GM19372 (cell line): ENCODE results near the gene NUP35.

Experiments used
- ATAC-seq: cut with Tn5 transposase; IDR thresholded peaks from one replicate; pipeline ENCODE4 v1.9.1; 2021; ENCODE audit warnings: mild to moderate bottlenecking, low read depth, moderate library complexity; ENCODE audit not compliant: unreplicated experiment

The NUP35 gene

DNA sequence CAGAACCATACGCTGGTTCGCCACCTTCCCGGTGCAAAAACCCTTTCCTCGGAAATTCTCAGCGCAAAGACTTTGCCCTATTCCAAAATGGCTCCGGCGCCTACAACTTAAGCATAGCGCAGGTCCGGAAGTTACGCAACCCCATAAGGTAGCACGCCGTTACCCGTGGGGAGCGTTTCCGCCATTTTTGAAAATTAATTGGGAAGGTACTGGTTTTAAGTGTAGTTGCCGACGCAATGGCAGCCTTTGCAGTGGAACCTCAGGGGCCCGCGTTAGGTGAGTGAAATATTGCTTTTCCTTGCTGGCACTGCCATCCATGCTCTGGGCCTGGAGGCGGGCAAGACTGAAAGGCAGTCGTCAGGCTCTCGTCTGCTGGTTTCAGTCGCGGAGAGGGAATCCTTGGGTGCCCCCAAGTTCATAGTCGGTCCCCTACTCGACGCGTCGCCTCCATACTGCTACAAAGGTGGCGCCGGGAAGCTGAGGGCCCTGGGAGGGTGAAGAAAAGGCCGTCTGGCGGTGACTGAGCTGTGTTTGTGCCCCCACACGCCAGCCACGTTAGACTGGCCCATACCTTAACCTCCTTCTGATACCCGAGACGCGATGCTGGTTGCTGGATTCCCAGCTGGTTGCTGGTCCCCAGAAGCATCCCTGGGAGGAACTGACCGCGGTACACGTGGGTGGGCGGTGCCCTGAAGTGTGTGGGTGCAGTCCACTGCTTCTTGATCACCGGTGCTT, at the start of gene NUP35:
Gene NUP35 (plus strand): TSS at position 222 of the 735 bp plus-strand sequence. CDS start 15 bp downstream, at position 237.
- ATAC-seq = peak; percentile 83

- ATAC-seq = no peak
Measured at GRCh38 chr2:183078163-183078463, 46.1 kb upstream of the NUP35 start.

DNA sequence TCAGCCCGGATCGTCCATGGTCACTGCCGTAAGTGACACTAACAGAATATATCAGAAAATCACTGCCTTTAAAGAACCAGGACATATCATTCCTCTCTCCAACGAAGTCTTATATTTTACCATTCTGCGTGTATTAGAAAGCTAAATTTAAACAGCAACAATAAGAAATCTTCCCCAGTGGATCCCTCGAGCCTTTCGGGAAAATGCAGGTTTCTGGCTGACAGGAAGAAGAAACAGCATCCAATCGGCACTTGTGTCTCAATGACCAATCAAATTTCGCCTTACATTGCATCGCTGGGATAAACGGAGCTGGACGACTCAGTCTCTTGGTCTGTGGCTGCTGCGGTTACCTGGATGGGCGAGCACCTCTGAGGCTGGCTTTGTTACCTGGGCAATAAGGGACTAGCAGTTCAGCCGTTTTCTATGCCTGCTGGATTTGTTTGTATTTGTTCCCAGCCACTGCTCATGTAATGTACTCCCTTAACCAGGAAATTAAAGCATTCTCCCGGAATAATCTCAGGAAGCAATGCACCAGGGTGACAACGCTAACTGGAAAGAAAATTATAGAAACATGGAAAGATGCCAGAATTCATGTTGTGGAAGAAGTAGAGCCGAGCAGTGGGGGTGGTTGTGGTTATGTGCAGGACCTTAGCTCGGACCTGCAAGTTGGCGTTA, 45.6 kb upstream of the NUP35 start, which contains the start of gene DUSP19:
Gene DUSP19 (plus strand): TSS at position 284 of the 675 bp plus-strand sequence. CDS start 187 bp downstream, at position 471.
- ATAC-seq = peak; percentile 90

DNA sequence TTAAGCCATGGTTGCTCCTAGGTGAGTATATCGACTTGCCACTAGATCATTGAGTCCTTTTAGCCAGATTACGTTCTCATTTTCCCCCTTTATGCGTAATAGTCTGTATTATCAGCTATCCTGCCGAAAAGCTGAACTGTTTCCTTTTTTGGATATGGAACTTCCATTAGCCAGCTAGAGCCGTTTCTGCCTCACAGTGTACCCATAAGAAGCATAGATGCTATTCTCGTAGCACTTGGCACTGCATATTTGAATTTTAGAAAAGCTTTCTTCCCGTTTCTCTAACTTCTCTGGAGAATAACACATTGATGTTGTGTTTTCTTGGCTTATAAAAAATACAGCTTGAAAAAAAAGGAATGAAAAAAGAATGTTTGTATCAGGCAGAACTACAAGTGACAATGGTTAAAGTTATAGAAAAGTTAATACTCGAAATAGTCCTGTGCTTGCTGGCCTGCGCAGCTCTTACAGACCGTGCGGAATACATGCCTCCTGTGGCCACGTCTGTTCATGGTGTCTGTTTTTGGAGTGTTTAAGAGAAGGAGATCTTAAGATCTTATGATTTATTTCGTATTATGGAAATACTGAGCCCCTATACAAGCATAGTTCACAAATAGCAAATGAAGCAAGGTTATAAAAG, 45.0 kb upstream of the NUP35 start:
- peak; percentile 24 for ATAC-seq

DNA sequence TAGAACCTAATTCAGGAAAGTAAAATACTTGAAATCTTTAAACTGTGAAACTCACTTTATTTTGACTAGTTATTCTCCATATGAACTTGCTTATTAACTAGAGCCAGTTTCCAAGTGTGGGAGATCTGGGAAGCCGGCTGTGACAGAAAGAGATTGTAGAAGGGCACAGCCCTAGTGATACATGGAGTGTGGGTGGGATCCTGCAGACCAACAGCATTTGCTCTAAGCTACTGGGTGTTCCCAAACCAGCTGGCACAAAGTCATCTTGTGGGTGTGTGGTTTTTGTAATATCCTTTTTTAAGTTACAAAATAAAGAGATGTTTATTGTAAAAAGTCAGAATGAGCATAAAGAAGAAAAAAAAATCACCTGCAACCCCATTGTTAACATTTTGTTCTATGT, 42.3 kb upstream of the NUP35 start:
- no peak for ATAC-seq

GRCh38 chr2:183088061-183088460, 36.2 kb upstream of the NUP35 start:
- ATAC-seq = no peak

- no peak for ATAC-seq
Measured at GRCh38 chr2:183089192-183089851, 34.9 kb upstream of the NUP35 start.

DNA sequence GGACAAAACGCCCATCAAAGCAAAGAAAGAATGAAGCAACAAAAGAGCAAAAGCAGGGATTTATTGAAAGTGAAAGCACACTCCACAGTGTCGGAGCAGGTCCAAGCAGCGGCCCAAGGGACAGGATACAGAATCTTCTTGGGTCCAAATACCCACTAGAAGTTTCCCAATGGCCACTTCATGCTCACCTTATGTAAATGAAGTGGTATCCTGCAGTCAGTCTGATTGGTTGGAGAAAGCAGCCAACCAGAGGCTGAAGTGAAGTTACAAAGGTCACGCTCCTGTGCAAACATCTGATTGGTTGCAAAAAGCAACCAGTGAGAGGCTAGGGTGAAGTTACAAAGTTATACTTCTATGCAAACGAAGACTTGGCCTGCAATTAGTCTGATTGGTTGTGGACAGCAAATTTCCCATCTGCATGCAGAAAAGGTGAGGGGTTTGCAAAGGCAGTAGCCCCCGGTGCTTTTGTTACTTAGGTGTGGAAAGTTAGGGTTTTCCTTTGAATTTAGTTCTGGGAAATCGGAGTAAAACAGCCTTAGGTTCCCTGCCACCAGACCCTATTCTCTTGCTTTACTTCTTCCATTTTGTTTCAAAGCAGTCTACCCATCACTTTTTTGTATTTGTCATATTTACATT, 32.8 kb upstream of the NUP35 start:
- ATAC-seq = no peak

DNA sequence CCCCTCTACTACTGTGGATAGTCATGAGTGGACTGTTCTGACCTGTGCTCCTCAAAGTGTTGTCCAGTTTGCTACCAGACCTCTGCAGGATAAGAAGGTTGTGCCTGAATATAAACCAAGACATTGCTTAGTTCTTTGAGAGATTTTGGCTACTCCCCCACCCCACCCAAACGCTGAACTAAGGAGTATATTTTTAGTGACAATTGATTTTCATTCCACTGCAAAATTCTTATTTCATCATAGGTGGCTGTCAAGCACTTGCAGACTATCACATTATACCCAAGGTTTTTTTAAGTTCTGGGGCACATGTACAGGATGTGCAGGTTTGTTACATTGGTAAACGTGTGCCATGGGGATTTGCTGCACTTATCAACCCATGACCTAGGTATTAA, 32.3 kb upstream of the NUP35 start:
- ATAC-seq = no peak

GRCh38 chr2:183093857-183094657, 30.2 kb upstream of the NUP35 start:
- peak; percentile 76 for ATAC-seq

DNA sequence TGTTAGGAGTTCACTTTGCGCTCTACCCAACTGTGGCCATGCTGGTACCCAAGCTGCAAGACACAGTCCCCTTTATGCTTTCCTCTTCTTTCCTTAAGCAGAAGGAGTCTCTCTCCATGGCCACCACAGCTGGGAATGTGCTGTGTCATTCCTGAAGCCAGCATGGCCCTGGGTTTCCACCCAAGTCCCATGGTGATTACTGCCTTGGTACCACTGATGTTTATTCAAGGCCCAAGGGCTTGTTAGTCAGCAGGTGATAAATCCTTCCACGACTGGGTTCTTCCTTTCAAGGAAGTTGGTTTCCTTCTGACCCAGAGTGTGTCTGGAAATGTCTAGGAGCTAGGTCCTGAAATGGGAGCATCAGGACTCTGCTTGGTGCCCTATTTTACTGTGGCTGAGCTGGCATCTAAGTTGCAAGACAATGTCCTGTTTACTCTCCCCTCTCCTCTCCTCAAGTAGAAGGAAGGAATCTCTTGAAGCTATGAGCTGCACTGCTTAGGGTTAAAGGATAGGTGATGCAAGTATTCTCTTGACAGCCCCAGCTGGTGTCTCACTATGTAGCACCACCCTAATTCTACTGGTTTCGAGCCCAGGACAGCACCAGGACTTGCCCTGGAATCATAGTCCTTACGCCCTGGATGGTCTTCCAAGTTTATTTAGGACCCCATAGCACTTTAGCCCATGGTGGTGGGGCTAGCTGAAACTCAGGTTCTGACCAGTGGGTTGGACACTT, 18.7 kb upstream of the NUP35 start:
- ATAC-seq = no peak

GRCh38 chr2:183112577-183112976, 11.7 kb upstream of the NUP35 start:
- ATAC-seq = no peak

DNA sequence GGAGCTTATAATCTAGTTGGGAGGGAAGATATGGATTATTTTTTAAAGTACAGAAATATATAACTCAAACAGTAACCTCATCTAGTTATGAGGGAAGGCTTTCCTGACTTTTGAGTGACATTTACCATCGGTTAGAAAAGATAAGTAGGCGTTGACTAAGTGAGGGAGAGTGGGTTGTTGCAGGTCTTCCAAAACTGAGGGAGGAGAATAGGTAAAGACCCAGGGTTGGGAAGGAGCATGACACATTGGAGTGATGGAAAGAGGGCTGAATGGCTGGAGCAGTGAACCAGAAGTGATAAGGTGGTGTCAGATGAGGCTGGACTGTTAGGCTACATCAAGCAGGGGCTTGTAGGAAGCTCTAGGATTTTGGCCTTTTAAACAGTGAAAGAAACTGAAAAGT, 10.6 kb upstream of the NUP35 start:
- no peak for ATAC-seq

DNA sequence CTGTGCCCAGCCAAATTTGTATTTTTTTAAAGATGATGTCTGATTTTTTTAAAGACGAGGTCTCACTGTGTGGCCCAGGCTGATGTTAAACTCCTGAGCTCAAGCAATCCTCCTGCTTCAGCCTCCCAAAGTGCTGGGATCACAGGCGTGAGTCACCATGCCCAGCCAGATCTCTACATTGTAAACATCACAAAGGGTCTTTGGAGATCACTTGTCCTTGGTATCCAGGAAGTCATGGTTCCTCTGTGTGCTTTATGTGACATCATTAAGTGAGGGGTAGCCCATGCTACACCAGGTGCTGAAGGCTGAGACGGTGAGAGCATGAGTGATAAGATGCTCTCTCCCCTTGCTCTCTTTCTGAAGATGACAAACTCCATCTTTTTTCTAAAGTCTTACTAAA, 7.0 kb upstream of the NUP35 start:
- ATAC-seq = no peak

- ATAC-seq = no peak
Measured at GRCh38 chr2:183123117-183123958, 905 bp upstream of the NUP35 start.

DNA sequence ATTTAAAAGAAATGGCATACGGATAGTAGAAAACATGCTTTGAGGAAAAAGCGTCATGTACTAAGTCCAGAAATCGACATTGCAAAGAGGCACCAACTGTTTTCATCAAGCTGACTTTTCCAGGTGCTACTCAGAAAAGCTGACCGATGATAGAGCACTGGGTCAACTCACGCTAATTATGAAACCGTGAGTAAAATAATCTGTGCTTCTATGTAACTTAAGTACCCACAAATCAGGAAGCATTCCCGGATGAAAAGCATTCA, 353 bp upstream of the NUP35 start:
- ATAC-seq = peak; percentile 39

- no peak for ATAC-seq
Measured at GRCh38 chr2:183124957-183125255, 663 bp downstream of the NUP35 start.

- no peak for ATAC-seq
Measured at GRCh38 chr2:183125659-183126341, 1.6 kb downstream of the NUP35 start.
